Neural cell (in vitro differentiated cells): ENCODE data around the gene MZF1. TPM values are rescaled to one million over a fixed set of nuclear protein-coding genes. Genes with fewer than 3 reads are reported as not detected.

Source experiments
- H2AFZ ChIP-seq: fragments of 200-600, 300-800 bp; sonication (generic), shearing (Covaris generic); 2 replicates; pipeline ENCODE4 v1.6.0; 2014; ENCODE audit warnings: low read depth, mild to moderate bottlenecking, antibody characterized with exemption, low read length, moderate library complexity
- H3F3A ChIP-seq: fragments of 200-600 bp; shearing (Covaris generic); 2 replicates; pipeline ENCODE4 v1.6.1; 2016; ENCODE audit warnings: mild to moderate bottlenecking, moderate library complexity, mixed read lengths, antibody characterized with exemption, low read length; ENCODE audit not compliant: insufficient read depth, poor library complexity, severe bottlenecking
- H3K27ac ChIP-seq: fragments of 200-600, 300-800 bp; sonication (generic), shearing (Covaris generic); 2 replicates; pipeline ENCODE4 v1.5.1; 2014; ENCODE audit warnings: mild to moderate bottlenecking, low read length, moderate library complexity
- H3K27me3 ChIP-seq: fragments of 300-800, 200-600 bp; sonication (generic), shearing (Covaris generic); 2 replicates; pipeline ENCODE4 v1.6.0; 2014; ENCODE audit warnings: mild to moderate bottlenecking, low read depth, low read length, moderate library complexity; ENCODE audit not compliant: insufficient read depth
- H3K36me3 ChIP-seq: fragments of 300-800, 200-600 bp; sonication (generic), shearing (Covaris generic); 2 replicates; pipeline ENCODE4 v1.5.1; 2014; ENCODE audit warnings: mild to moderate bottlenecking, antibody characterized with exemption, low read length, moderate library complexity; ENCODE audit not compliant: insufficient read depth
- H3K4me2 ChIP-seq: fragments of 300-800, 200-600 bp; sonication (generic), shearing (Covaris generic); 2 replicates; pipeline ENCODE4 v1.6.0; 2014; ENCODE audit warnings: mild to moderate bottlenecking, low read length
- H3K4me3 ChIP-seq: fragments of 300-800, 200-600 bp; sonication (generic), shearing (Covaris generic); 2 replicates; pipeline ENCODE4 v1.5.1; 2014; ENCODE audit warnings: mild to moderate bottlenecking, low read length, moderate library complexity
- H3K79me2 ChIP-seq: fragments of 200-600 bp; shearing (Covaris generic); replicated peaks from 2 replicates; pipeline ENCODE4 v1.6.0; 2014; ENCODE audit warnings: mild to moderate bottlenecking, low read length, moderate library complexity; ENCODE audit not compliant: insufficient read depth
- H3K9ac ChIP-seq: fragments of 300-800, 200-600 bp; sonication (generic), shearing (Covaris generic); 2 replicates; pipeline ENCODE4 v1.6.1; 2016; ENCODE audit warnings: mild to moderate bottlenecking, low read length, mixed read lengths
- H3K9me2 ChIP-seq: fragments of 200-600 bp; shearing (Covaris generic); 2 replicates; pipeline ENCODE4 v1.6.1; 2016; ENCODE audit warnings: mild to moderate bottlenecking, low read length, mixed read lengths; ENCODE audit not compliant: insufficient read depth
- H3K9me3 ChIP-seq: fragments of 200-600, 300-800 bp; sonication (generic), shearing (Covaris generic); 2 replicates; pipeline ENCODE4 v1.6.1; 2016; ENCODE audit warnings: mild to moderate bottlenecking, mixed run types, low read length, moderate library complexity, mixed read lengths
- H4K20me1 ChIP-seq: fragments of 200-600 bp; shearing (Covaris generic); 2 replicates; pipeline ENCODE4 v1.6.1; 2016; ENCODE audit warnings: mild to moderate bottlenecking, mixed run types; ENCODE audit not compliant: insufficient read depth
- EP300 ChIP-seq: fragments of 450-650 bp; conservative IDR thresholded peaks from 2 replicates; pipeline ENCODE4 v1.6.1; 2014; ENCODE audit warnings: antibody characterized with exemption, mild to moderate bottlenecking, moderate library complexity; ENCODE audit not compliant: poor library complexity, severe bottlenecking
- EZH2 ChIP-seq: fragments of 200-600, 300-800 bp; shearing (Covaris generic), sonication (generic); IDR thresholded peaks from 2 replicates; pipeline ENCODE4 v1.6.1; 2014; ENCODE audit warnings: antibody characterized with exemption, low read length, borderline replicate concordance, mild to moderate bottlenecking; ENCODE audit not compliant: insufficient read depth, poor library complexity, severe bottlenecking
- MXI1 ChIP-seq: fragments of 450-650 bp; conservative IDR thresholded peaks from 2 replicates; pipeline ENCODE4 v1.6.1; 2014; ENCODE audit warnings: antibody characterized with exemption, mild to moderate bottlenecking; ENCODE audit not compliant: poor library complexity, severe bottlenecking
- POLR2AphosphoS5 ChIP-seq: IDR thresholded peaks from 2 replicates; pipeline ENCODE4 v1.6.1; 2012
- RAD21 ChIP-seq: fragments of 450-650 bp; conservative IDR thresholded peaks from 2 replicates; pipeline ENCODE4 v1.6.1; 2014; ENCODE audit warnings: antibody characterized with exemption, mild to moderate bottlenecking, moderate library complexity
- SMC3 ChIP-seq: fragments of 450-650 bp; conservative IDR thresholded peaks from 2 replicates; pipeline ENCODE4 v1.6.1; 2014; ENCODE audit warnings: antibody characterized with exemption, mild to moderate bottlenecking, moderate library complexity; ENCODE audit not compliant: poor library complexity
- TAF1 ChIP-seq: IDR thresholded peaks from 2 replicates; pipeline ENCODE4 v1.6.1; 2012; ENCODE audit warnings: low read depth
- polyA plus RNA-seq: library from polyadenylated mRNA; depleted of rRNA; stranded (reverse); fragments of >200 nt; gene quantifications from 2 replicates; pipeline ENCODE4 v1.2.3, GENCODE V29; 2014
- TF ChIP-seq, protein P1 (sequence below): IDR thresholded peaks from 2 replicates; pipeline ENCODE4 v1.6.1; 2012; ENCODE audit warnings: borderline replicate concordance
- TF ChIP-seq, protein P2 (sequence below): fragments of 450-650 bp; IDR thresholded peaks from 2 replicates; pipeline ENCODE4 v1.5.1; 2014; ENCODE audit warnings: antibody characterized with exemption, mild to moderate bottlenecking, moderate library complexity; ENCODE audit not compliant: poor library complexity, severe bottlenecking

The MZF1 gene
- polyA plus RNA-seq, 1 donor from 2014 or later: 74.6 TPM

DNA sequence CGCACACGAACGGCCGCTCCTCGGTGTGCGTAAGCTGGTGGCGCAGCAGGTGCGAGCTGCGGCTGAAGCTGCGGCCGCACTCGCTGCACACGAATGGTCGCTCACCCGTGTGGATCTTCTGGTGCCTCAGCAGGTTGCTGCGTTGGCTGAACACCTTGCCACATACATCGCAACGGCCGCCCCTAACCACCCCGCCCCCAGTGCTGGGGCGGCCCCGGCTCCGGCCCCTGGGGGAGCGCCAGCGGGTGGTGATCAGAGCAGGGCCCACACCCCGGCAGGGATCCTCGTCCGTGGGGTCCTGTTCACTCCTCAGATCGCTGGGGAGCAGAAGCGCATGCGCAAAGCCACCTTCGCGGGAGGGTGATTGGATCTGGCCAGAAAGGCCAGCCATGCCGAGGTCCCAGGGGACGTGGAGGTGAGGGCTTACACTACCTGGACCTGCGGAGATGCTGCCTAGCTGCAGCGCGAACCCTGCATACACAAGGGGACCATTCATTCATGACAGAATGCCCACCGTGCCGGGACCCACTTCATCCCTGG lies 10.0 kb downstream of the MZF1 start:
- no peak overlapping the region for H2AFZ ChIP-seq

DNA sequence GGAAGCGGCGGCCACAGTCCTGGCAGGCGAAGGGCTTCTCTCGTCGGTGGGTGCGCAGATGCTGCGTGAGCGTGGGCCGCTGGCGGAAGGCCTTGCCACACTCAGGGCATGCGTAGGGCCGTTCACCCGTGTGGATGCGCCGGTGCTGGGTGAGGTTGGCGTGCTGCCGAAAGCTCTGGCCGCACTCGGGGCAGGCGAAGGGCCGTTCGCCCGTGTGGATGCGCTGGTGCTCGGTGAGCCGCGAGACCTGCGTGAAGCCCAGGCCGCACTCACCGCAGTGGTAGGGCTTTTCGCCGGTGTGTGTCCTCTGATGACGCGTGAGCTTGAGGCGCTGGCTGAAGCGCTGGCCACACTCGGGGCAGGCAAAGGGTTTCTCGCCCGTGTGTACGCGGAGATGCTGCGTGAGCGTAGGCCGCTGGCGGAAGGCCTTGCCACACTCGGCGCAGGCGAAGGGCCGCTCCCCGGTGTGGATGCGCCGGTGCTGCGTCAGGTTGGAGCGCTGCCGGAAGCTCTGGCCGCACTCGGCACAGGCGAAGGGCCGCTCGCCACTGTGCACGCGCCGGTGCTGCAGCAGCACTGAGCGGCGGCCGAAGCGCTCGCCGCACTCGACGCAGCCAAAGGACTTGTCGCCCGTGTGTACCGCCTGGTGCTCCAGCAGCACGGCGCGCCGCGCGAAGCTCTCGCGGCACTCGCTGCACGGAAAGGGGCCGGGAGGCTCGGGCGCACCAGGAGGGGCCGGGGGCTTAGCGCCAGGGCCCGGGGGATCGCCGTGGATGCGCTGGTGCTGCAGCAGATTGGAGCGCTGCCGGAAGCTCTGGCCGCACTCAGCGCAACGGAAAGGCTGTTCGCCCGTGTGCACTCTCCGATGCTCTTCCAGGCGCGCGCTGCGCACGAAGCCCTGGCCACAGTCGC lies 10.8 kb downstream of the MZF1 start:
- Histone ChIP-seq H3K36me3 (no peaks in the 10 kb centered on the region), H3K27ac (no peak overlapping the region), H3K9ac (peak overlapping the region; percentile 20), H3K4me3 (peak overlapping the region; percentile 58), H2AFZ (no peak overlapping the region), H3K9me2 (no peaks in the 10 kb centered on the region), H3K79me2 (peaks cover 6% of the 10 kb centered on the region), H3K4me2 (no peak overlapping the region), H3K9me3 (no peaks in the 10 kb centered on the region), H3F3A (peaks cover 7% of the 10 kb centered on the region), H3K27me3 (no peaks in the 10 kb centered on the region), H4K20me1 (peaks cover 4% of the 10 kb centered on the region)
- TF ChIP-seq, protein P1, sequence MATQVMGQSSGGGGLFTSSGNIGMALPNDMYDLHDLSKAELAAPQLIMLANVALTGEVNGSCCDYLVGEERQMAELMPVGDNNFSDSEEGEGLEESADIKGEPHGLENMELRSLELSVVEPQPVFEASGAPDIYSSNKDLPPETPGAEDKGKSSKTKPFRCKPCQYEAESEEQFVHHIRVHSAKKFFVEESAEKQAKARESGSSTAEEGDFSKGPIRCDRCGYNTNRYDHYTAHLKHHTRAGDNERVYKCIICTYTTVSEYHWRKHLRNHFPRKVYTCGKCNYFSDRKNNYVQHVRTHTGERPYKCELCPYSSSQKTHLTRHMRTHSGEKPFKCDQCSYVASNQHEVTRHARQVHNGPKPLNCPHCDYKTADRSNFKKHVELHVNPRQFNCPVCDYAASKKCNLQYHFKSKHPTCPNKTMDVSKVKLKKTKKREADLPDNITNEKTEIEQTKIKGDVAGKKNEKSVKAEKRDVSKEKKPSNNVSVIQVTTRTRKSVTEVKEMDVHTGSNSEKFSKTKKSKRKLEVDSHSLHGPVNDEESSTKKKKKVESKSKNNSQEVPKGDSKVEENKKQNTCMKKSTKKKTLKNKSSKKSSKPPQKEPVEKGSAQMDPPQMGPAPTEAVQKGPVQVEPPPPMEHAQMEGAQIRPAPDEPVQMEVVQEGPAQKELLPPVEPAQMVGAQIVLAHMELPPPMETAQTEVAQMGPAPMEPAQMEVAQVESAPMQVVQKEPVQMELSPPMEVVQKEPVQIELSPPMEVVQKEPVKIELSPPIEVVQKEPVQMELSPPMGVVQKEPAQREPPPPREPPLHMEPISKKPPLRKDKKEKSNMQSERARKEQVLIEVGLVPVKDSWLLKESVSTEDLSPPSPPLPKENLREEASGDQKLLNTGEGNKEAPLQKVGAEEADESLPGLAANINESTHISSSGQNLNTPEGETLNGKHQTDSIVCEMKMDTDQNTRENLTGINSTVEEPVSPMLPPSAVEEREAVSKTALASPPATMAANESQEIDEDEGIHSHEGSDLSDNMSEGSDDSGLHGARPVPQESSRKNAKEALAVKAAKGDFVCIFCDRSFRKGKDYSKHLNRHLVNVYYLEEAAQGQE: no peak
- no peak for TF ChIP-seq EZH2
- no peak for TF ChIP-seq EP300
- TF ChIP-seq, protein P2, sequence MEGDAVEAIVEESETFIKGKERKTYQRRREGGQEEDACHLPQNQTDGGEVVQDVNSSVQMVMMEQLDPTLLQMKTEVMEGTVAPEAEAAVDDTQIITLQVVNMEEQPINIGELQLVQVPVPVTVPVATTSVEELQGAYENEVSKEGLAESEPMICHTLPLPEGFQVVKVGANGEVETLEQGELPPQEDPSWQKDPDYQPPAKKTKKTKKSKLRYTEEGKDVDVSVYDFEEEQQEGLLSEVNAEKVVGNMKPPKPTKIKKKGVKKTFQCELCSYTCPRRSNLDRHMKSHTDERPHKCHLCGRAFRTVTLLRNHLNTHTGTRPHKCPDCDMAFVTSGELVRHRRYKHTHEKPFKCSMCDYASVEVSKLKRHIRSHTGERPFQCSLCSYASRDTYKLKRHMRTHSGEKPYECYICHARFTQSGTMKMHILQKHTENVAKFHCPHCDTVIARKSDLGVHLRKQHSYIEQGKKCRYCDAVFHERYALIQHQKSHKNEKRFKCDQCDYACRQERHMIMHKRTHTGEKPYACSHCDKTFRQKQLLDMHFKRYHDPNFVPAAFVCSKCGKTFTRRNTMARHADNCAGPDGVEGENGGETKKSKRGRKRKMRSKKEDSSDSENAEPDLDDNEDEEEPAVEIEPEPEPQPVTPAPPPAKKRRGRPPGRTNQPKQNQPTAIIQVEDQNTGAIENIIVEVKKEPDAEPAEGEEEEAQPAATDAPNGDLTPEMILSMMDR: no peak
- TF ChIP-seq POLR2AphosphoS5: no peak
- no peak for TF ChIP-seq RAD21
- TF ChIP-seq TAF1: no peak
- no peak for TF ChIP-seq MXI1
- TF ChIP-seq SMC3: no peak

More for the DNA sequence above, 10.0 kb downstream of the MZF1 start:
- Histone ChIP-seq H3K79me2 (no peaks in the 10 kb centered on the region), H3K27ac (no peak overlapping the region), H3K36me3 (no peaks in the 10 kb centered on the region), H3K9me2 (no peaks in the 10 kb centered on the region), H3K9ac (peak overlapping the region; percentile 20), H3K27me3 (no peaks in the 10 kb centered on the region), H3F3A (peaks cover 7% of the 10 kb centered on the region), H3K4me3 (peak overlapping the region; percentile 58), H4K20me1 (no peaks in the 10 kb centered on the region), H3K9me3 (no peaks in the 10 kb centered on the region), H3K4me2 (no peak overlapping the region)
- TF ChIP-seq RAD21: no peak
